ENCODE results near the gene CSNK2A2.

Gene CSNK2A2

DNA sequence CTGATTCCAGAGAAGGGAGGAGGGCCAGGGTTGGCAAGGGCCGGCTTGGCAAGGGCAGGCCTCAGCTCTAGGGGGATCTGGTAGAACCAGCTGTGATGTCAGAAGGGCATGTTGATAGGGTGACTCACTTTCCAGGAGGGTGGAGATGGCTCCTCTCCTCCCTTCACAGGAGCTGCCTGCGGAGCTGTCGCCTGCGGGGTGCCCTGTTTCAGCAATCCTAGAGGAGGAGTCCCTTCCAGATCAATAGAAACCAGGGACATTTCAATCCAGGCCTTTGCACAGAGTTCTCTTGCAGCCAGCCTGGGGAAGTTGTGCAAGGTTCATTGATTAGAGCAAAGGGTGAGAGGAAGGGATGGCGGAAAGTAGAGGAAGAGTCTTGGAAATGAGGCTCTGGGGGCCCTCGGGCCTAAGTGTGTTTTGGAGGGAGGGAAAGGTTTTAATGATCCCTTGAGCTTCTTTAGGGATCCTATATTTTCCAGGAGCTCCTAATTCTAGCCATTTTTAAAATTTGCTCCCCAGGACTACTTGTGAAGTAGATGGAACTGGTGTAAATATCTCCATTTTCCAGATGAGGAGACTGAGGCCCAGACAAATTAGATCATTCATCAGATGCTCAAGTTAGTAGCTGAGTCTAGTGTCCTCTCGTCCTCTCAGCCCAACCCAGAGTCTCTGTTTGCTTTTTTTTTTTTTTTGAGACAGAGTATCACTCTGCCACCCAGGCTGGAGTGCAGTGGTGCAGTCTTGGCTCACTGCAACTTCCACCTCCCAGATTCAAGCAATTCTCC lies 24.8 kb upstream of the CSNK2A2 start:
- no peaks in the 10 kb centered on the region for H3K36me3 ChIP-seq (ENCODE audit: control insufficient read depth, insufficient read depth, low read length)
- no peak for DNase-seq
- H3K4me3 ChIP-seq (ENCODE audit: insufficient read depth, low read depth, low read length, poor library complexity, severe bottlenecking), result no peak overlapping the region
- no peaks in the 10 kb centered on the region for H3K9me3 ChIP-seq (ENCODE audit: control insufficient read depth, low read length)
- no peak overlapping the region for H3K27ac ChIP-seq (ENCODE audit: insufficient read depth, low read length, poor library complexity, severe bottlenecking)
- no peaks in the 10 kb centered on the region for H3K4me1 ChIP-seq (ENCODE audit: control insufficient read depth, insufficient read depth, low read length, poor library complexity, severe bottlenecking)
- no peaks in the 10 kb centered on the region for H3K27me3 ChIP-seq (replicated peaks; ENCODE audit: control insufficient read depth, insufficient read depth, low read length, poor library complexity, severe bottlenecking)

DNA sequence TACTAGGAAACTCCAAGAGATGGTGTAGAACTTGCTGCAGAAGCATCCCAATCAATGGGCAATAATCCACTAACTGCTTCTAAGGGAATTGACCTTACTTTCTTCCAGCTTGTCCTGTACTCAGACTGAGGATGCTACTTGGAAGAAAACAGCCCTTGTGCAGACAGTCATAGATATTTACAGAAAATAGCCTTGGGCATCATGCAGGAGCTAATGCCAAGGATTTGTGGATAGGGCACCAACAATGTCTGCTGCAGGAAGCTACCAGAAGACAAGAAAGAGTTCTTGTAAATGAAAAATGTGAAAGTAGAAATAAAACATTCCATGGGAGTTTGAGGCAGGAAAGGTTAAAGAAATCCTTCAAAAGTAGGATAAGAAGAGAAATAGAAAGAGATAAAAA lies 21.5 kb upstream of the CSNK2A2 start:
- Histone ChIP-seq H3K36me3 (ENCODE audit: control insufficient read depth, insufficient read depth, low read length) (no peaks in the 10 kb centered on the region), H3K27ac (ENCODE audit: insufficient read depth, low read length, poor library complexity, severe bottlenecking) (no peak overlapping the region), H3K9me3 (ENCODE audit: control insufficient read depth, low read length) (no peaks in the 10 kb centered on the region), H3K4me3 (ENCODE audit: insufficient read depth, low read depth, low read length, poor library complexity, severe bottlenecking) (no peak overlapping the region), H3K4me1 (ENCODE audit: control insufficient read depth, insufficient read depth, low read length, poor library complexity, severe bottlenecking) (no peaks in the 10 kb centered on the region), H3K27me3 (replicated peaks; ENCODE audit: control insufficient read depth, insufficient read depth, low read length, poor library complexity, severe bottlenecking) (no peaks in the 10 kb centered on the region)
- no peak for DNase-seq

DNA sequence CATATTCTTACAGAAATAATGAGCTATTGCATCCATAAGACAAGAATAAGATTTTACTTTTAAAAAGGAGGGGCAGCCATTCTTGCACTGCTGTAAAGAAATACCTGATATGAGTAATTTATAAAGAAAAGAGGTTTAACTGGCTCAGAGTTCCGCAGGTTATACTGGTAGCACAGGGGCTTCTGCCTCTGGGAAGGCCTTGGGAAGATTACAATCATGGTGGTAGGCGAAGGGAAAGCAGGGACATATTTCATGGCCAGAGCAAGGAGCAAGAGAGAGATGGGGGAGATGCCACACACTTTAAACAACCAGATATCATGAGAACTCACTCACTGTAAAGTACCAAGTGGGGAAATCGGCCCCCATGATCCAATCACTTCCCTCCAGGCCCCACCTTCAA lies 20.9 kb upstream of the CSNK2A2 start:
- Histone ChIP-seq H3K4me1 (ENCODE audit: control insufficient read depth, insufficient read depth, low read length, poor library complexity, severe bottlenecking) (no peaks in the 10 kb centered on the region), H3K4me3 (ENCODE audit: insufficient read depth, low read depth, low read length, poor library complexity, severe bottlenecking) (no peak overlapping the region), H3K27ac (ENCODE audit: insufficient read depth, low read length, poor library complexity, severe bottlenecking) (no peak overlapping the region), H3K36me3 (ENCODE audit: control insufficient read depth, insufficient read depth, low read length) (no peaks in the 10 kb centered on the region), H3K27me3 (replicated peaks; ENCODE audit: control insufficient read depth, insufficient read depth, low read length, poor library complexity, severe bottlenecking) (no peaks in the 10 kb centered on the region), H3K9me3 (ENCODE audit: control insufficient read depth, low read length) (no peaks in the 10 kb centered on the region)
- no peak for DNase-seq

DNA sequence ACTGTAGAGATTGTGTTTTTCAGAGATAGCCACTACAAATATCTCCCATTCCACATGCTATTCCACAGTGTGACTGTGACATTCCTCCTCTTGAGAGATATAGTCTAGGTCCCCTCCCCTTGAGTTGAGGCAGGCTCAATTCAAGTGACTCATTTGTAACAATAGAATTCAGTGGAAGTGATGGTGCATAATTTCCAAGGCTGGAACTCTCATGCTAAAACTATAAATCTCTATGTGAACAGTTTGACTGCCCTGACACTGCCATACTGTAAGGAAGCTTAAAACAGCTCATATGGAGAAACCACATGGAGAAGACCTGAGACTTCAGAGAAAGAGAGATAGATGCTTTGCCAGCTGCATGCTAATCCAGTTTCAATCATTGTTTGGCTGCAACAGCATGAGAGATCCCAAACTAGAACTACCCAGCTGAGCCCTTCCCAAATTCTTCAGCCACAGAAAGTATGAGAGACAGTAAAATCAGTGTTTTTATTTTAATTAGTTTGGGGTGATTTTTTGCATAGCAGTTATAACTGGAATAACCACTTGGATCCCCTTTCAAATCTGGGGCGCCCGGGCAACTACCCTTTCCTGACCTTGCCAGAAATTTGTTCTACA lies 19.5 kb upstream of the CSNK2A2 start:
- Histone ChIP-seq H3K9me3 (ENCODE audit: control insufficient read depth, low read length) (no peaks in the 10 kb centered on the region), H3K27me3 (replicated peaks; ENCODE audit: control insufficient read depth, insufficient read depth, low read length, poor library complexity, severe bottlenecking) (no peaks in the 10 kb centered on the region), H3K36me3 (ENCODE audit: control insufficient read depth, insufficient read depth, low read length) (no peaks in the 10 kb centered on the region), H3K4me1 (ENCODE audit: control insufficient read depth, insufficient read depth, low read length, poor library complexity, severe bottlenecking) (no peaks in the 10 kb centered on the region), H3K27ac (ENCODE audit: insufficient read depth, low read length, poor library complexity, severe bottlenecking) (no peak overlapping the region), H3K4me3 (ENCODE audit: insufficient read depth, low read depth, low read length, poor library complexity, severe bottlenecking) (no peak overlapping the region)
- no peak for DNase-seq

DNA sequence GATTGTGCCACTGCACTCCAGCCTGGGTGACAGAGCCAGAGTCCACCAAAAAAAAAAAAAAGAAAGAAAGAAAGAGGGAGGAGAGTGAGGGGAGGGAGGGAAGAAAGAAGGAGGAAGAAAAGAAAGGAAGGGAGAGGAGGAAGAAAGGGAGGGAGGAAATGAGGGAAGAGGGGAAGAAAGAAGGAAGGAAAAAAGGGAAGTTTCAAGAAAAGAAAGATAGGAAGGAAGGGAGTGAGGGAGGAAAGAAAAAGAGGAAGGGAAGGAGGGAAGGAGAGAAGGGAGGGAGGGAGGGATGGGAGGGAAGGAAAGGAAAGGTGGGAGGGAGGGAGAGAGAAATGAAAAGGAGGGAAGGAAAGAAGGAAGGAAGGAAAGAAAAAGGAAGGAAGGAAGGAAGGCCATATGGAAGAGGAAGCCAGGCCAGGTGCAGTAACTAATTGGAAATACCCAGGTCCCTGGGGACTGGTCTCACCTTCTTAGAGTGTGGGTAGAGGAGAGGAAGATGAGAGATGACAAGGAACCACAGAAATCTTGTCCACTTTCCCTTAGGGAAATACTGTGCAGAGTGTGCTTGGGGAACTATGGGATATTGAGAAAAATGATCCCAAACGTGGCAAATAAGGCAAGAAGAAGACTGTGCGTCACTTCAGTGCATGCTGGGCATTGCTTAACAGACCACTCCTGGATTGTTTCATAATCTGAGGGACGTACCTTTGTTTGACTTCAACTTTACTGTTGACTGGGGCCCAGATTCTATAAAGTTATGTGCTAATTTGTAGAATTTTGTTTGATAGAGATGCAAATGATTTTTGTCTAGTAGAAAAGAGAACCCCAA lies 15.1 kb upstream of the CSNK2A2 start:
- no peak overlapping the region for H3K27ac ChIP-seq (ENCODE audit: insufficient read depth, low read length, poor library complexity, severe bottlenecking)
- H3K4me1 ChIP-seq (ENCODE audit: control insufficient read depth, insufficient read depth, low read length, poor library complexity, severe bottlenecking), result no peaks in the 10 kb centered on the region
- no peak overlapping the region for H3K4me3 ChIP-seq (ENCODE audit: insufficient read depth, low read depth, low read length, poor library complexity, severe bottlenecking)
- no peaks in the 10 kb centered on the region for H3K27me3 ChIP-seq (replicated peaks; ENCODE audit: control insufficient read depth, insufficient read depth, low read length, poor library complexity, severe bottlenecking)
- DNase-seq, result no peak
- no peaks in the 10 kb centered on the region for H3K9me3 ChIP-seq (ENCODE audit: control insufficient read depth, low read length)
- no peaks in the 10 kb centered on the region for H3K36me3 ChIP-seq (ENCODE audit: control insufficient read depth, insufficient read depth, low read length)

DNA sequence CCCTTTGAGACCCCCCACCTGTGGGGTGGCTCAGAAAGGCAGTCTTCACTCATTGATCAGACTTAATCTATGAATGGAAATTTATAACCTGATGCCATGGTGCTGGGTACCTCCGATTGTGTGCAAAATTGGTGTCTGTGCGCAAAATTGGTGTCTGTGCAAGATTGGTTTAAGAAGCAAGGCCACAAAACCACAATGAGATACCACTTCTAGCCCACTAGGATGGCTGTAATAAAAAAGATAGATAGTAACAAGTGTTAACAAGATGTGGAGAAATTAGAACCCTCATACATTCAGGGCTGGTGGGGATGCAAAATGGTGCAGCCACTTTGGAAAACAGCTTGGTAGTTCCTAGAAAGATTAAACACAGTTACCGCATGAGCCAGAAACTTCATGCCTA lies 13.9 kb upstream of the CSNK2A2 start:
- H3K4me1 ChIP-seq (ENCODE audit: control insufficient read depth, insufficient read depth, low read length, poor library complexity, severe bottlenecking), result no peaks in the 10 kb centered on the region

DNA sequence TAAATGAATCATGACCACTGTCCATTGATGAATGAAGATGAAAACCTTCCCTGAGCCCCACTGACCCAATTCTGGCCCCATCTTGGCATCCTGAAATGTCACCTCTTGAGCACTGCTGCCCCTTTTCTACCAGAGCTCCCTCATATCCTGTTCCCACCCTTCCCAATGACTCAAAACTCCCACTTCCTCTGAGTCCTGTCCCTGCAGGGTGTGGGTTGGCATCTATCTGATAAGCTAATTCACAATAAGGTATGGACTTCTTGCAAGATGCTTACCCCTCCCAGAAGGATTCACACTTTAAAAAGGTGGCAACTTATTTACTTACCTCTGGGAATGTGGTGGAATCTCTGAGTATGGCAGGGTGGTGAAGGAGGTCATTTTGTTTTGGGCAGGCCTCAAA lies 13.3 kb upstream of the CSNK2A2 start:
- Histone ChIP-seq H3K27me3 (replicated peaks; ENCODE audit: control insufficient read depth, insufficient read depth, low read length, poor library complexity, severe bottlenecking) (no peaks in the 10 kb centered on the region), H3K36me3 (ENCODE audit: control insufficient read depth, insufficient read depth, low read length) (no peaks in the 10 kb centered on the region), H3K27ac (ENCODE audit: insufficient read depth, low read length, poor library complexity, severe bottlenecking) (no peak overlapping the region), H3K4me1 (ENCODE audit: control insufficient read depth, insufficient read depth, low read length, poor library complexity, severe bottlenecking) (no peaks in the 10 kb centered on the region), H3K4me3 (ENCODE audit: insufficient read depth, low read depth, low read length, poor library complexity, severe bottlenecking) (no peak overlapping the region), H3K9me3 (ENCODE audit: control insufficient read depth, low read length) (no peaks in the 10 kb centered on the region)
- no peak for DNase-seq

More for the DNA sequence above, 13.9 kb upstream of the CSNK2A2 start:
- Histone ChIP-seq H3K27ac (ENCODE audit: insufficient read depth, low read length, poor library complexity, severe bottlenecking) (no peak overlapping the region), H3K4me3 (ENCODE audit: insufficient read depth, low read depth, low read length, poor library complexity, severe bottlenecking) (no peak overlapping the region), H3K36me3 (ENCODE audit: control insufficient read depth, insufficient read depth, low read length) (no peaks in the 10 kb centered on the region), H3K9me3 (ENCODE audit: control insufficient read depth, low read length) (no peaks in the 10 kb centered on the region), H3K27me3 (replicated peaks; ENCODE audit: control insufficient read depth, insufficient read depth, low read length, poor library complexity, severe bottlenecking) (no peaks in the 10 kb centered on the region)
- DNase-seq, result no peak

DNA sequence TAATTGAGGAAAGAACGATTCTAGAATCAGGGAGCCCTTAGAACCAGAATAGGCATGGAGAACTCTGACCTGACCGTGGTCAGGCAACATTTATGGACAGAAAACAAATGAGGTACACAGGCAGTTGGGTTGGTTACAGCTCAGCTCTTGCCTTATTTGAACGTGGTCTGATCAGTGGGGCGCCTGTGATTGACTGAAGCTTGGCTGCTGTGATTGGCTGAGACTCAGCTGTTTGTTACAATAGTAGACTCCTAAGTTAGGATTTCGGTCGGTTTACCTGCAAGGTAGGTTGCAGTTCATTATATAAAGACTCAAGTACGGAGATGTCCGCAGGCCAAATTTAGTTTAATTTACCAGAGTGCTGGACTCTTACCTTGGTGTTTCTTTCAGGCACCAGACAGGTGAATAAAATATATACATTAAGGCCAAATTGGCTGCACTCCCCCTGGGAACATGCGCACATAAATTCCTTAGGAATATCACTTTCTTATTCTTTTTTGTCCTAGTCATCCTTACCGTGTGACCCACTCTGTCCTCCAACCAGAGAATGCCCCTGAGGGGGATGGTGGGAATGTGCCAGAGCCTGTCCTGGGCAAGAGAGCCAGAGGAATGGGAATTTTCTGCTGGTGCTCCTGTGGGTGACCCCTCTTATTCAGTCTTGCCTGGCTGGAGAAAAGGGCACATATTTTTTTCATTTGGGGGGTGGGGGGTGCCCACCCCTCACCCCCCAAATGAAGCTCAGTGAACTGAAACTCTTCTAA lies 7.5 kb upstream of the CSNK2A2 start:
- Histone ChIP-seq H3K4me1 (ENCODE audit: control insufficient read depth, insufficient read depth, low read length, poor library complexity, severe bottlenecking) (no peaks in the 10 kb centered on the region), H3K36me3 (ENCODE audit: control insufficient read depth, insufficient read depth, low read length) (no peaks in the 10 kb centered on the region), H3K4me3 (ENCODE audit: insufficient read depth, low read depth, low read length, poor library complexity, severe bottlenecking) (no peak overlapping the region), H3K27ac (ENCODE audit: insufficient read depth, low read length, poor library complexity, severe bottlenecking) (no peak overlapping the region), H3K9me3 (ENCODE audit: control insufficient read depth, low read length) (no peaks in the 10 kb centered on the region), H3K27me3 (replicated peaks; ENCODE audit: control insufficient read depth, insufficient read depth, low read length, poor library complexity, severe bottlenecking) (no peaks in the 10 kb centered on the region)
- DNase-seq, result no peak

DNA sequence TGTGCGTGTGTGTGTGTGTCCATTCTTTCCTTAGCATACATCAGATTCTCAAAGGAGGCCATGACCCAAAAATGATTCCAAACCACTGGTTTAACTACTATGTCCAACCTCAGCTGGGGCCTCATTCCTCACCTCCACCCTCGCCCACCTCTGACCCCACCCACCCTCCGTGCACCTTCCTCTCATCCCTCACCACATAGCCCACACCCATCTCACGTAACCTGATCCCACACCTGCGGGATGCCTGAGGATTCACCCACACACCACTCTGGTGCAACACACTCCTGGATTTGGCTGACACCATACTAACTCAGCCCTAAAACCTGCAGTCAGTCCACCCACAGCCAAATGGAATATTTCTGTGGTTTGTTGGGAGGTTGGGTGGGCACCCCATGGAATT lies 3.3 kb upstream of the CSNK2A2 start:
- H3K4me3 ChIP-seq (ENCODE audit: insufficient read depth, low read depth, low read length, poor library complexity, severe bottlenecking), result no peak overlapping the region
- H3K27ac ChIP-seq (ENCODE audit: insufficient read depth, low read length, poor library complexity, severe bottlenecking), result no peak overlapping the region
- no peaks in the 10 kb centered on the region for H3K9me3 ChIP-seq (ENCODE audit: control insufficient read depth, low read length)
- H3K27me3 ChIP-seq (replicated peaks; ENCODE audit: control insufficient read depth, insufficient read depth, low read length, poor library complexity, severe bottlenecking), result peaks cover 2% of the 10 kb centered on the region
- H3K36me3 ChIP-seq (ENCODE audit: control insufficient read depth, insufficient read depth, low read length), result no peaks in the 10 kb centered on the region
- DNase-seq, result no peak
- H3K4me1 ChIP-seq (ENCODE audit: control insufficient read depth, insufficient read depth, low read length, poor library complexity, severe bottlenecking), result peaks cover 14% of the 10 kb centered on the region

Measured in effector memory CD4-positive, alpha-beta T cell (primary cell).